Measurements from ENCODE around the gene SLC35G2.
"Not testable (repeated sequence)": the region's sequence is repeated elsewhere in the genome, so short reads cannot be mapped to it uniquely, and the experiment has no call there.

The SLC35G2 gene

GRCh38 chr3:136835813-136836510 lies 17.0 kb downstream of the SLC35G2 start:
- no peak for DNase-seq

DNA sequence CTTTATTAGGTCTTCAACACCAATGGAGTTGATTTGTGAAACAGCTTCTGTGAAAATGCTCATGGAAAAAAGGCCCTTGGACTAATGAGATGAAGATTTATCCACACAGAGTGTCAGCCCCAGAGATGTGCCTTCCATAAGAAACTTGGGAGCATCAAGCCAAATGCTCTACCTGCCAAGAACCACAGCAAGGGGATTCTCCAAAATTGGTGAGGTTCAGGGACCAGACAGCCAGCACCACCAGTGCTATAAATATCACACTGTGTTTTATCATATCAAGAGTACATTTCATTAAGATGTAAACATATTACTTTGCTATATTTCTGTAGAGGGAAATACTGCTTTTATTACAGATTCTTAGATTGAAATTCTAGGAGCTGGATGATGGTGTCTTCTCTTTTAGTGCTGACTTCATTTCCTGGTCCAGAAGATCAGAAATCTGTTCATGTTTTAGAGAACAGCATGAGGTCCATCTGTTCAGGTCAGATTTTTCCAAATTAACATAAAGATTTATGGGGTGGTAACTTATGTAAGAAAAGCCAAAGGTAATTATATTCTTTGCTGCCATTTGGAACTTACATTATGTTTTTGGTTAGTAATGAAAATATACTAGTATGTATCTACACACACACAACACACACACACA lies 17.7 kb downstream of the SLC35G2 start:
- no peak for DNase-seq

GRCh38 chr3:136838641-136839555 lies 20.0 kb downstream of the SLC35G2 start:
- no peak for DNase-seq

GRCh38 chr3:136839556-136839931 lies 20.6 kb downstream of the SLC35G2 start:
- no peak for DNase-seq

DNA sequence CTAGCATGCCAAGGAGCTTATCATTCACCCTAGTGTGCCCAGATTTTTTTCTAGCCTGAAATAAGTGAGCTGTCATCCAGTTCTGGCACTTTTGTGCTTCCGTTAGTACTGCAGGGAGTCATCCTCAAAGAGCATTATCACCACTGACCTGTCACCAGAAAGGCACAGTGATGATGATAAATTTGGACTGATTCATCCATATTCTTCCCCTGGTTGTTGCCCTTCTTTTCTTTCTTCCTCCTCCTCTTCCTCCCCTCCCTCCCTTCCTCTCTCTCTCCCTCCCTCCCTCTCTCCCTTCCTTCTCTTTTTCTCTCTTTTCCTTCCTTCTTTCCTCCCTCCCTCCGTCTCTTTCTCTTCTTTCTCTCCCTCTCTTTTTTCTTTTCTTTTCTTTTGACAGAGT lies 21.3 kb downstream of the SLC35G2 start:
- DNase-seq, result no peak

GRCh38 chr3:136842294-136842693 lies 23.4 kb downstream of the SLC35G2 start:
- DNase-seq, result no peak

- no peak for DNase-seq
These were observed 25.8 kb downstream of the SLC35G2 start for GRCh38 chr3:136844724-136845123.

GRCh38 chr3:136852180-136852579 lies 33.3 kb downstream of the SLC35G2 start:
- no peak for DNase-seq

DNA sequence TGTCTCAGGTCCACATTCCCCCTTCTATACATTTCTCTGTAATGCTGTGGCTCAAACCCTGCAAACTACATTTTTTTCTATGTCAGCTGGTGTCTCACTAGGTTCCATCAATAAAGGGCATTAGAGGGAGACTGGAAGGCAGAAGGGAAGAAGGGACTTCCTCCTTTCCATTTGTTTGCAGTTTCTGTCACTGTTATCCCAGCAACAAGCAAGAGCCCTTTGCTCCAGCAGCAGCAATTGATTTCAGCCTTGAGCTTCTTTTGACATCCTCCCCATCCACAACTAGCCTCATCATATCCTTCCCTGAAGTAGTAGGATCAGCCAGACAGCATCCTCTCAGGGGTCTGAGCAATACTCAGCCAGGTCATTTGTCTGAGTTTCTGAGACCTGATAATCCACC lies 37.7 kb downstream of the SLC35G2 start:
- no peak for DNase-seq

GRCh38 chr3:136858381-136858780 lies 39.5 kb downstream of the SLC35G2 start:
- no peak for DNase-seq

DNA sequence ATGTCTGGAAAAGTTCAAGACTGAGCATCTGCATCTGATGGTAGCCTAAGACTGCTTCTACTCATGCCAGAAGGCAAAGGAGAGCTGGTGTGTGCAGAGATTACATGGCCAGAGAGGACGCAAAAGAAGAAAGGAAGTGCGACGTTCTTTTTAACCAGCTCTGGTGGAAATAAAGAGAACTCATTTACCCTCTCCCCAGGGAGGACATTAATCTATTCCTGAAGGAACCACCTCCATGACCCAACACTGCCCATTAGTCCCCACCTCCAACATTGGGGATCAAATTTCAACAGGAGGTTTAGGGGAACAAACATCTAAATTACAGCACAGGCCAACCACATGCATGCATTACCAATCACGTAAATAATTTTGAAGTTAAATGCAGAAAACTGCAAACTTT lies 41.6 kb downstream of the SLC35G2 start:
- DNase-seq, result no peak

DNA sequence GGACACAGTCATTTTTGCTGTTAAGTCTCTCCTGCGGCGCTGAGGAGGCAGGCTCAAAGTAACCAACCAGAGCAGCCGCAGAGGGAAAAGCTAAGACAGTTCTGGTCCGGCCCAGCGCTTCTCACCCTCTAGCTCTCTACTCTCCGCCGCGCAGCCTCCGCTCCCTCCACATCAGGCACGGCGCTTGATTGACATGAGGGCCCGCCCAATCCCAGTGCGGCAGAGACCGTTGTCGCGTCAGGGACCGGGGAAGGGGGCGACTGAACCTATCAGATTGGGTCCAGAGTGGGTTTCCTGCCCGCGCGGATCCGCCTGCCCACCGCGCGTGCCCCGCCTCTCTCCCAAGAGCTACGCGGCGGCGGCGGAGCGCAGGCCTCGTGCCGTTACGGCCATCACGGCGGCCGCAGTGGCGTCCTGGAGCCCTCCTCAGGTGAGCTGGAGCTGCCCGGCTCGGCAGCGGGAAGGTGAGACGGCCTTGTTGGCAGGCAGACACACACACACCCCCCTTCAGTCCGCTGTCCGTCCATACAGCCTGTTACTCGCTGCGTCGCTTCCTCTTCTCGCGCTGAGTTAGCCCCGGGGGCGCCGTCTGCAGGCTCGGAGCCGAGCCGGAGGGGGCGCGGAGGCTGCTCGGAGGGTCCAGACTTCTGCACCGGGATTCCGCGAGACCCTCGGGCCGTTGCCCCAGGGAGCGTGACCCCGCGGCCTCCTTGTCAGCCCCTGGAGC lies 43.1 kb downstream of the SLC35G2 start, which contains the start of gene NCK1:
TSS of gene NCK1 (plus strand) at position 319 of the 727 bp plus-strand sequence. CDS start 65,794 bp downstream, outside the sequence.
- peak; percentile 98 for DNase-seq

GRCh38 chr3:136862617-136863322 lies 43.8 kb downstream of the SLC35G2 start:
- DNase-seq, result no peak

- no peak for DNase-seq
These were observed 50.4 kb downstream of the SLC35G2 start for GRCh38 chr3:136869282-136869681.

GRCh38 chr3:136872258-136872657 lies 53.3 kb downstream of the SLC35G2 start:
- DNase-seq, result not testable (repeated sequence)

DNA sequence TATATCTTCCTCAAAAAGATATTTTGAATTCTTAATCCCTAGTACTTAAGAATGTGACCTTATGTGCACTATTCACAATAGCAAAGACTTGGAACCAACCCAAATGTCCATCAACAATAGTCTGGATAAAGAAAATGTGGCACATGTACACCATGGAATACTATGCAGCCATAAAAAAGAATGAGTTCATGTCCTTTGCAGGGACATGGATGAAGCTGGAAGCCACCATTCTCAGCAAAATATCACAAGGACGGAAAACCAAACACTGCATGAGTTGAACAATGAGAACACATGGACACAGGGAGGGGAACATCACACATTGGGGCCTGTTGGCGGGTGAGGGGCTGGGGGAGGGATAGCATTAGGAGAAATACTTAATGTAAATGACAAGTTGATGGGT lies 60.6 kb downstream of the SLC35G2 start:
- not testable (repeated sequence) for DNase-seq

GRCh38 chr3:136882571-136882970 lies 63.6 kb downstream of the SLC35G2 start:
- DNase-seq, result no peak

DNA sequence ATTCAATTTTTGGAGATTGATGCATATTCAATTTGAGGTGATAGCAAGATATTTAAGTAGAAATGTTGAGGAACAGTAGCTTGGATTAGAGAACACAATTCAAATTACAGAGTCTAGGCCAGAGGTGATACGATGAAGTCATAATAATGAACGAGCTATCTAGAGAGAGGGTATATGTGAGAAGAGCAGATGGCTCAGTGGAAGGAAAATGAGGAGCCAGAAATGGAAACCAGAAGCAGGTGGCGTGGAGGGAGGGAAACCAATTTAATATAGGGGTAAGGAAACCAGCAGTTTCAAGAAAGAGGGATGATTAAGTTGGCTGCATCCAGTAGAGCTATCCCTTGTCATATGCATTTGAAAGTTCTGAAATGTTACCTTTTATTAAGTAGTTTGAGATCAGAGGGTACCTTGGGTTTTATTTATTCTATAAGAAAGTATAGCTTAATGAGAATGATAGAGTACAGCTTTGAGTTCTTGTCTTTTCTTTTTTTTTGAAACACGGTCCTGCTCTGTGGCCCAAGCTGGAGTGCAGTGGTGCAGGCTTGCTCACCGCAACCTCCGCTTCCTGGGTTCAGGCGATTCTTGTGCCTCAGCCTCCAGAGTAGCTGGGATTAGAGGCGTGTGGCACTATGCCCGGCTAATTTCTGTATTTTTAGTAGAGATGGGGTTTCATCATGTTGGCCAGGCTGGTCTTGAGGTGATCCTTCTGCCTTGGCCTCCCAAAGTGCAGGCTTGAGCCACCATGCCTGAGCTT lies 65.2 kb downstream of the SLC35G2 start:
- DNase-seq, result no peak

DNA sequence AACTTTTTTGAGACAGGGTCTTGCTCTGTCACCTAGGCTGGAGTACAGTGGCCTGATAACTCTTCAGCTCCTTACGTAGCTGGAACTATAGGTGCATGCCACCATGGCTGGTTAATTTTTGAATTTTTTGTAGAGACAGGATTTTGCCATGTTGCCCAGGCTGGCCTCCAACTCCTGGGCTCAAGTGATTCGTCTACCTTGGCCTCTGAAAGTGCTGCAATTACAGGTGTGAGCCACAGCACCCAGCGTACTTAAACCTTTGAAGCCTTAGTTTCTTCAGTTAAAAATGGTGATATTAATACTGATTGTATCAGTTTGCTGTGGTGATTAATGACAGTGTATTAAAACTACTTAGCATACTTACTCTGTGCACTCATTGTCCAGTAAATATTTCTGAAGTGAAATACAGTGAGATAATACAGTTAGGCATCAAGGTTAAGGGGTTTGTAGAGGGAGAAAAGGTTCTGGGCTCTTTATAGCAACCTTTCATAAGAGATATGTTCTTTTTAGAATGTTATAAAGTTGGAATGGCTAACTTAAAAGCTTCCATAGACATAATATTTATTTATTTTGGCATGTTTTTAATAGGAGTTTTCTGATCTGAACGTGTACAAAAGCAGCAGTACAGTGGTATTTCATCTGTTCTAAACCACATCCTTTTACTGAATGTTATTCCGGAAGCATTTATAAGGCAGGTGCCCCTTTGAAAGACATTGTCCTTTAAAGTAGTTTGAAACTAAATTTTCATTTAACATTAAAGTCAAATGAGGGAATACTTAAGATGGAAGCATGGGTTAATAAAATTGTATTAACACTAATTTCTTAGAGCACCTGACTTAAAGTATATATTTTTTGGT lies 66.7 kb downstream of the SLC35G2 start:
- no peak for DNase-seq

GRCh38 chr3:136889947-136890346 lies 71.0 kb downstream of the SLC35G2 start:
- DNase-seq, result no peak

Data from activated CD8-positive, alpha-beta memory T cell treated with anti-CD3 and anti-CD28 coated beads for 24 hours (primary cell).